GM18873 (cell line): ENCODE measurements around the gene MACF1.
"Not testable (repeated sequence)": the region's sequence is repeated elsewhere in the genome, so short reads cannot be mapped to it uniquely, and the experiment has no call there.

Experiments
- ATAC-seq: cut with Tn5 transposase; IDR thresholded peaks from one replicate; pipeline ENCODE4 v1.9.1; 2021; ENCODE audit warnings: mild to moderate bottlenecking, moderate library complexity, moderate number of reproducible peaks; ENCODE audit not compliant: unreplicated experiment, low FRiP score

Gene MACF1

GRCh38 chr1:39524591-39525365 lies 320.3 kb downstream of the MACF1 start:
- no peak for ATAC-seq

- peak; percentile 90 for ATAC-seq
These were observed 321.1 kb downstream of the MACF1 start for GRCh38 chr1:39525366-39526165.

- no peak for ATAC-seq
These were observed 322.1 kb downstream of the MACF1 start for GRCh38 chr1:39526466-39527189.

- ATAC-seq: not testable (repeated sequence)
These were observed 322.7 kb downstream of the MACF1 start for GRCh38 chr1:39527190-39527579.

- ATAC-seq: no peak
These were observed 323.6 kb downstream of the MACF1 start for GRCh38 chr1:39528082-39528481.

GRCh38 chr1:39529901-39530535 lies 325.5 kb downstream of the MACF1 start:
- ATAC-seq: no peak

GRCh38 chr1:39531526-39531925 lies 327.0 kb downstream of the MACF1 start:
- ATAC-seq: no peak

GRCh38 chr1:39533442-39533841 lies 328.9 kb downstream of the MACF1 start:
- no peak for ATAC-seq
